ENCODE measurements around the gene SEMA4C.

Gene SEMA4C

GRCh38 chr2:96839875-96840850 lies 29.7 kb downstream of the SEMA4C start:
- no peak for DNase-seq

GRCh38 chr2:96839293-96839874 lies 30.5 kb downstream of the SEMA4C start:
- no peak for DNase-seq

GRCh38 chr2:96838345-96839292 lies 31.3 kb downstream of the SEMA4C start:
- DNase-seq: no peak

- no peak for DNase-seq
These were observed 32.3 kb downstream of the SEMA4C start for GRCh38 chr2:96837575-96837974.

- DNase-seq: no peak
These were observed 34.0 kb downstream of the SEMA4C start for GRCh38 chr2:96835830-96836229.

GRCh38 chr2:96832754-96833507 lies 36.9 kb downstream of the SEMA4C start:
- peak in 1 of 2 experiments; percentile 7 for DNase-seq

GRCh38 chr2:96832408-96832753 lies 37.5 kb downstream of the SEMA4C start:
- no peak for DNase-seq

- DNase-seq: no peak
These were observed 38.2 kb downstream of the SEMA4C start for GRCh38 chr2:96831679-96832078.

- DNase-seq: no peak
These were observed 39.8 kb downstream of the SEMA4C start for GRCh38 chr2:96830044-96830562.

- DNase-seq: no peak
These were observed 41.0 kb downstream of the SEMA4C start for GRCh38 chr2:96828874-96829273.

GRCh38 chr2:96828436-96828835 lies 41.4 kb downstream of the SEMA4C start:
- no peak for DNase-seq

- no peak for DNase-seq
These were observed 43.2 kb downstream of the SEMA4C start for GRCh38 chr2:96826546-96827278.

GRCh38 chr2:96825057-96825456 lies 44.8 kb downstream of the SEMA4C start:
- no peak for DNase-seq

- DNase-seq: no peak
These were observed 45.6 kb downstream of the SEMA4C start for GRCh38 chr2:96824079-96824870.

- DNase-seq: no peak
These were observed 46.7 kb downstream of the SEMA4C start for GRCh38 chr2:96823198-96823597.

GRCh38 chr2:96822786-96823185 lies 47.1 kb downstream of the SEMA4C start:
- DNase-seq: no peak

- DNase-seq: no peak
These were observed 48.7 kb downstream of the SEMA4C start for GRCh38 chr2:96821113-96821675.

- no peak for DNase-seq
These were observed 49.9 kb downstream of the SEMA4C start for GRCh38 chr2:96819876-96820511.

- DNase-seq: no peak
These were observed 50.6 kb downstream of the SEMA4C start for GRCh38 chr2:96819128-96819875.

Data from NCI-H1930 (cell line).